GM03348 (cell line): ENCODE results near the gene SMARCA4.
"Not testable (repeated sequence)": the region's sequence is repeated elsewhere in the genome, so short reads cannot be mapped to it uniquely, and the experiment has no call there.

Experiments
- DNase-seq: peaks from one replicate; pipeline ENCODE4 v3.0.0; 2012; ENCODE audit warnings: low spot score

Gene SMARCA4

DNA sequence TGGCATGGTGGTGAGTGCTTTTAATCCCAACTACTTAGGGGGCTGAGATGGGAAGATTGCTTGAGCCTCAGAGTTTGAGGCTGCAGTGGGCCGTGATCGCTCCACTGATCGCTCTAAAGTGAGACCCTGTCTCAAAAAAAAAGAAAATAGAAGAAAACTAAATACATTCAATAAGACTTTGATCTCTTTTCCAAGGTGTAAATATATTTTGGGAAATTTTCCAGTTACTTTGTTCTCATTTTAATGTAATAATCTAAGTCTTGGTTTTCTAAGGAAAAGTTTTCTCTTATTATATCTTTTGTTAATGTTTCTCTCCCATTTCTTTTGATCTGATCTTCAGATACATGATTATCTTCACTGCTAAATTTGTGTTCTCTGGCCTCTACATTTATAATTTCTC, 138.0 kb downstream of the SMARCA4 start:
- DNase-seq, result no peak

DNA sequence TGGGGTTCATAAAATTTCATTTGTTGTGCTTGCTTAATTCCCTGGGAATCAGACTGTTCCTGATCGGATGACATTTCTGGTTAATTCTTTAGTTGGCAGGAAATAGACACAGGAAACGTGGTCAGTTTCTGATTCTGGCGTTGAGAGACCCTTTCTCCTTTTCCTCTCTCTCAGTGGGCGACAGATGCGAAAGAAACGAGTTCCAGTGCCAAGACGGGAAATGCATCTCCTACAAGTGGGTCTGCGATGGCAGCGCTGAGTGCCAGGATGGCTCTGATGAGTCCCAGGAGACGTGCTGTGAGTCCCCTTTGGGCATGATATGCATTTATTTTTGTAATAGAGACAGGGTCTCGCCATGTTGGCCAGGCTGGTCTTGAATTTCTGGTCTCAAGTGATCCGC, 139.2 kb downstream of the SMARCA4 start:
- no peak for DNase-seq

DNA sequence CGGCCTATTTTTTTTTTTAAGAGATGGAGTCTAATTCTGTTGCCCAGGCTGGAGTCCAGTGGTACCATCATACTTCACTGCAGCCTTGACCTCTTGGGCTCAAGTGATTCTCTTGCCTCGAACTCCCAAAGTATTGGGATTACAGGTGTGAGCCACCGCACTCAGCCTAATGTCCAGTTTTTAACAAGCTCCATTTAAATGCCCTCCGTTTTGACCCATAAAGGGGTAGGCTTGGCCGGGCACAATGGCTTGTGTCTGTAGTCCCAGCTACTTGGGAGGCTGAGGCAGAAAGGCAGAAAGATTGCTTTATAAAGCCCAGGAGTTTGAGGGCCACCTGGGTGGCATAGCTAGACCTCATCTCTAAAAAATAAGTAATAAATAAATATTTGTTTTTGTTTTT, 140.2 kb downstream of the SMARCA4 start:
- no peak for DNase-seq

DNA sequence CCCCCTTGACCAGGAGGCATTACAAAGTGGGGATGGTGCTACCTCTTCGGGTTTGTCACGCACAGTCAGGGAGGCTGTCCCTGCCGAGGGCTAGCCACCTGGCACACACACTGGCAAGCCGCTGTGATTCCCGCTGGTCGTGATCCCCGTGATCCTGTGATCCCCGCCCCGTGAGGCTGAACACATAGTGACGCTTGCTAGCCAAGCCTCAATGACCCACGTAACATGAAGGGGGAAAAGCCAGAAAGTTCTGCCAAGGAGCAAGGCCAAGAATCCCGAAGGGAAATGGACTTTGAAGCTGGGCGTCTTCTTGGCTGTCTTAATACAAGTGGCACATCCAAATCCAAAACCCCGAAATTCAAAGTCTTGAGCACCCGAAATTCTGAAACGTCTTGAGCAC, 142.1 kb downstream of the SMARCA4 start:
- no peak for DNase-seq

DNA sequence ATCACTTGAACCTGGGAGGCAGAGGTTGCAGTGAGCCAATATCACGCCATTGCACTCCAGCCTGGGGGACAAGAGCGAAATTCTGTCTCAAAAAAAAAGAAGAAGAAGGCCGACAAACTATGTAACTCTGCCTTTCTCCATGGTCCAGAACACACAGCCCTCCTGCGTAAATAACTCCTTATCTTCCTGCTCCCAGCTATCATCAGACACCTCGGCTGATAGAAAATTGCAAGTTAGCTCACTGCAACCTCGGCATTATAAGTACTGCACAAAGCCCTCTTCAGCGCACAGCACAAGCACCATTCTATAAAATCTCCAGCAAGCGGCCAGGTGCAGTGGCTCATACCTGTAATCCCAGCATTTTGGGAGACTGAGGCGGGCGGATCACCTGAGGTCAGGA, 142.8 kb downstream of the SMARCA4 start:
- DNase-seq, result not testable (repeated sequence)

DNA sequence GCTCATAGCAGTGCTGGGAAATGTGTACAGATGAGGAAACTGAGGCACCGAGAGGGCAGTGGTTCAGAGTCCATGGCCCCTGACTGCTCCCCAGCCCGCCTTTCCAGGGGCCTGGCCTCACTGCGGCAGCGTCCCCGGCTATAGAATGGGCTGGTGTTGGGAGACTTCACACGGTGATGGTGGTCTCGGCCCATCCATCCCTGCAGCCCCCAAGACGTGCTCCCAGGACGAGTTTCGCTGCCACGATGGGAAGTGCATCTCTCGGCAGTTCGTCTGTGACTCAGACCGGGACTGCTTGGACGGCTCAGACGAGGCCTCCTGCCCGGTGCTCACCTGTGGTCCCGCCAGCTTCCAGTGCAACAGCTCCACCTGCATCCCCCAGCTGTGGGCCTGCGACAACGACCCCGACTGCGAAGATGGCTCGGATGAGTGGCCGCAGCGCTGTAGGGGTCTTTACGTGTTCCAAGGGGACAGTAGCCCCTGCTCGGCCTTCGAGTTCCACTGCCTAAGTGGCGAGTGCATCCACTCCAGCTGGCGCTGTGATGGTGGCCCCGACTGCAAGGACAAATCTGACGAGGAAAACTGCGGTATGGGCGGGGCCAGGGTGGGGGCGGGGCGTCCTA, 144.3 kb downstream of the SMARCA4 start:
- DNase-seq, result no peak

DNA sequence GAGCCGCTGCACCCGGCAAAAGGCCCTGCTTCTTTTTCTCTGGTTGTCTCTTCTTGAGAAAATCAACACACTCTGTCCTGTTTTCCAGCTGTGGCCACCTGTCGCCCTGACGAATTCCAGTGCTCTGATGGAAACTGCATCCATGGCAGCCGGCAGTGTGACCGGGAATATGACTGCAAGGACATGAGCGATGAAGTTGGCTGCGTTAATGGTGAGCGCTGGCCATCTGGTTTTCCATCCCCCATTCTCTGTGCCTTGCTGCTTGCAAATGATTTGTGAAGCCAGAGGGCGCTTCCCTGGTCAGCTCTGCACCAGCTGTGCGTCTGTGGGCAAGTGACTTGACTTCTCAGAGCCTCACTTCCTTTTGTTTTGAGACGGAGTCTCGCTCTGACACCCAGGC, 145.6 kb downstream of the SMARCA4 start:
- DNase-seq, result no peak

DNA sequence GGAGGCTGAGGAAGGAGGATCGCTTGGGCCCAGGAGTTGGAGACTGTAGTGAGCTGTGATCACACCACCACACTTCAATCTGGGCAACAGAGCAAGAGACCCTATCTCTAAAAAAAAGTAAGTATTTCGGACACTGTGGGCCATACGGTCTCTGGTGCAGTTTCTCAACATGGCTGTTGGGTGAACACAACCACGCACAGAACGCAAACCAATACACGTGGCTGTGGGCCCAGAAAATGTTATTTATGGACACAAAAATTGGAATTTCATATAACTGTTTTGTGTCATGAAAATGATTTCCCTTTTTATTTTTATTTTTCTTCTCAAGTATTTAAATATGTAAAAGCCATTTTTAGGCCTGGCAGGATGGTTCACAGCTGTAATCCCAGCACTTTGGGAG, 147.9 kb downstream of the SMARCA4 start:
- DNase-seq, result no peak

DNA sequence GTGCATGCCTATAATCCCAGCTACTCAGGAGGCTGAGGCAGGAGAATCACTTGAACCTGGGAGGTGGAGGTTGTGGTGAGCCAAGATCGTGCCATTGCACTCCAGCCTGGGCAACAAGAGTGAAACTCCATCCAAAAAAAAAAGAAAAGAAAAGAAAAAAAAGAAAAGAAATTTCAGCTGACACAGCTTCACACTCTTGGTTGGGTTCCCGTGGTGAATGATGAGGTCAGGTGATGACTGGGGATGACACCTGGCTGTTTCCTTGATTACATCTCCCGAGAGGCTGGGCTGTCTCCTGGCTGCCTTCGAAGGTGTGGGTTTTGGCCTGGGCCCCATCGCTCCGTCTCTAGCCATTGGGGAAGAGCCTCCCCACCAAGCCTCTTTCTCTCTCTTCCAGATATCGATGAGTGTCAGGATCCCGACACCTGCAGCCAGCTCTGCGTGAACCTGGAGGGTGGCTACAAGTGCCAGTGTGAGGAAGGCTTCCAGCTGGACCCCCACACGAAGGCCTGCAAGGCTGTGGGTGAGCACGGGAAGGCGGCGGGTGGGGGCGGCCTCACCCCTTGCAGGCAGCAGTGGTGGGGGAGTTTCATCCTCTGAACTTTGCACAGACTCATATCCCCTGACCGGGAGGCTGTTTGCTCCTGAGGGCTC, 150.4 kb downstream of the SMARCA4 start:
- DNase-seq, result no peak

DNA sequence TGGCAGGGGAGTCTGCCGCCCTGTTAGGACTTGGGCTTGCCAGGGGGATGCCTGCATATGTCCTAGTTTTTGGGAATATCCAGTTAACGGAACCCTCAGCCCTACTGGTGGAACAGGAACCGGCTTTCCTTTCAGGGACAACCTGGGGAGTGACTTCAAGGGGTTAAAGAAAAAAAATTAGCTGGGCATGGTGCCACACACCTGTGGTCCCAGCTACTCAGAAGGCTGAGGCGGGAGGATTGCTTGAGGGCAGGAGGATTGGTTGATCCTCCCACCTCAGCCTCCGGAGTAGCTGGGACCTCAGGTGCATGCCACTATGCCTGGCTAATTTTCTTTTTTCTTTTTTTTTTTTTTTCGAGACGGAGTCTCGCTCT, 150.9 kb downstream of the SMARCA4 start:
- DNase-seq, result no peak
